Tibial artery (tissue), 4 donors: ENCODE measurements around the gene RGS19.

Experiments used
- DNase-seq, 2 donors: peaks; one replicate each; pipeline ENCODE4 v3.0.0-alpha.2; 2019
- H3K27ac ChIP-seq, 2 donors: fragments of 200-600 bp; sonication (generic) in 1 of 2; 1 replicate in 1 of 2; 2 replicates in 1 of 2; pipeline ENCODE4 v1.5.1; 2018 to 2019; ENCODE audit warnings: mild to moderate bottlenecking in 1 of 2
- H3K27me3 ChIP-seq, 2 donors: fragments of 200-600 bp; sonication (generic) in 1 of 2; one replicate each; pipeline versions ENCODE4 v1.5.1 to v1.6.0; 2016 to 2019
- H3K36me3 ChIP-seq, 3 donors: fragments of 200-600 bp; sonication (generic) in 2 of 3; one replicate each; pipeline ENCODE4 v1.5.1; 2016 to 2019; ENCODE audit warnings: mild to moderate bottlenecking in 2 of 3
- H3K4me1 ChIP-seq, 4 donors: fragments of 200-600 bp; sonication (generic) in 2 of 4; 1 replicate in 3 of 4; 2 replicates in 1 of 4; pipeline ENCODE4 v1.5.1; 2016 to 2019
- H3K4me3 ChIP-seq, 2 donors: fragments of 200-600 bp; sonication (generic) in 1 of 2; 1 replicate in 1 of 2; 2 replicates in 1 of 2; pipeline ENCODE4 v1.5.1; 2018 to 2019; ENCODE audit warnings: mild to moderate bottlenecking in 2 of 2
- H3K9me3 ChIP-seq, 3 donors: fragments of 200-600 bp; sonication (generic) in 1 of 3; one replicate each; pipeline ENCODE4 v1.5.1; 2016 to 2019
- intact Hi-C: fragments of 100-400 bp; cut with DNase I; formaldehyde crosslinking; loops from one replicate; pipeline ENCODE4 v1.15.0; 2023; ENCODE audit warnings: low total_unique reads
- TF ChIP-seq, protein P1 (sequence below), 2 experiments: fragments of 200-600 bp in 1 of 2; fragments of 450-650 bp in 1 of 2; IDR thresholded peaks; one replicate each; pipeline ENCODE4 v1.5.1; 2017 to 2019; ENCODE audit warnings: antibody characterized with exemption in 2 of 2, mild to moderate bottlenecking in 1 of 2, moderate library complexity in 1 of 2

RGS19 gene

DNA sequence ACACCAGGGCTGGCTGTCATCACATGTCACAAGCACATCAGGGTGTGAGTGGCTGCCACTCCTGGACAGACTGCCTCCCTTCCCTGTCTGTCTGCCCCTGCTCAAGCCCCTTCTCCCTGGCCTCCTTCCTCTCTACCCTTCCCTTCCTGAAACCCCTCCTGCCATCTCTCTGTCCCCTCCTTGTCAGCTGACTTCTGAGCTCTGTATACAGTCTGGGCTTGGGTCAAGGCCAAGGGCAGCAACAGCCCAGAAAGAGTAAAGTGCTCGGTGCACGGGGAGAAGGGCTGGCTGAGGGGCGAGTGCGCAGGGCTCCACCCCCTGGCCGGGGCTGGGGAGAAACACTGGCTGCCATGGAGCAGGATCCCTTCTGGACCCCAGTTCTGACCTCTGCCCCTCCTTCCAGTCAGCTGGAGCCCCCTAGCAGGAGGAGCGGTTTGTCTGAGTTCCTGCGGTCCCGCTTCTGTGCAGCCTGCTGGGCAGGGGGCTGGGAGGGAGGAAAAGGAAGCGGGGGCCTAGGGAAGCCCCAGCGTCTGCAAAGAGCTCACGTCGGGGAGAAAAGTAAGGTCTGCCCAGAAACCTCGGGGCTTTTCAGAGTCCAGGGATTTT lies 2.9 kb upstream of the RGS19 start:
- no peak for DNase-seq
- H3K9me3 ChIP-seq: no peaks in the 10 kb centered on the region
- H3K4me1 ChIP-seq: peaks cover 0 to 59% (median 36%) of the 10 kb centered on the region in 4 donors
- peaks cover 3 to 29% of the 10 kb centered on the region in 2 donors for H3K27me3 ChIP-seq
- no peak overlapping the region for H3K27ac ChIP-seq
- TF ChIP-seq, protein P1, sequence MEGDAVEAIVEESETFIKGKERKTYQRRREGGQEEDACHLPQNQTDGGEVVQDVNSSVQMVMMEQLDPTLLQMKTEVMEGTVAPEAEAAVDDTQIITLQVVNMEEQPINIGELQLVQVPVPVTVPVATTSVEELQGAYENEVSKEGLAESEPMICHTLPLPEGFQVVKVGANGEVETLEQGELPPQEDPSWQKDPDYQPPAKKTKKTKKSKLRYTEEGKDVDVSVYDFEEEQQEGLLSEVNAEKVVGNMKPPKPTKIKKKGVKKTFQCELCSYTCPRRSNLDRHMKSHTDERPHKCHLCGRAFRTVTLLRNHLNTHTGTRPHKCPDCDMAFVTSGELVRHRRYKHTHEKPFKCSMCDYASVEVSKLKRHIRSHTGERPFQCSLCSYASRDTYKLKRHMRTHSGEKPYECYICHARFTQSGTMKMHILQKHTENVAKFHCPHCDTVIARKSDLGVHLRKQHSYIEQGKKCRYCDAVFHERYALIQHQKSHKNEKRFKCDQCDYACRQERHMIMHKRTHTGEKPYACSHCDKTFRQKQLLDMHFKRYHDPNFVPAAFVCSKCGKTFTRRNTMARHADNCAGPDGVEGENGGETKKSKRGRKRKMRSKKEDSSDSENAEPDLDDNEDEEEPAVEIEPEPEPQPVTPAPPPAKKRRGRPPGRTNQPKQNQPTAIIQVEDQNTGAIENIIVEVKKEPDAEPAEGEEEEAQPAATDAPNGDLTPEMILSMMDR (IDR thresholded peaks at IDR 0.05): no peak
- intact Hi-C loops: no loop called here
- no peak overlapping the region for H3K4me3 ChIP-seq
- H3K36me3 ChIP-seq: no peaks in the 10 kb centered on the region

DNA sequence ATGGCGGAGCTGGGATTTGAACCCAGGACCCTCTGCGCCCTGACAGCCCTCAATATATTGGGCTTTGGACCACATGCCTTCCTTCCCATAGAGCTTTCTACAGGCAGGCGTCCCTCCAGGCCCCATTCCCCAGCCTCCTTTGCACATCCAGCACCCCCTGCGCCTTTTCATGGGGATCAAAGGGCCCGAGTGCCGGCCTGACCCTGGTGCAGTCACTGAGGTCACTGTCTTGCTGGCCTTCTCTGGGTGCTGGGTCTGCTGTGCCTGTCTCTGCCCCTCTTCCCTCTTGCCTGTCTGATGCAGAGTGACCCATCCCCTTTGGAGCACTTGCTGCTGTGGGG lies 2.3 kb upstream of the RGS19 start:
- no peak overlapping the region for H3K4me3 ChIP-seq
- H3K27me3 ChIP-seq: peaks cover 3 to 26% of the 10 kb centered on the region in 2 donors
- H3K9me3 ChIP-seq: no peaks in the 10 kb centered on the region
- TF ChIP-seq, protein P1 (IDR thresholded peaks at IDR 0.05): no peak
- intact Hi-C loops: no loop called here
- no peak for DNase-seq
- H3K4me1 ChIP-seq: peaks cover 0 to 63% (median 38%) of the 10 kb centered on the region in 4 donors
- no peak overlapping the region for H3K27ac ChIP-seq
- H3K36me3 ChIP-seq: no peaks in the 10 kb centered on the region

DNA sequence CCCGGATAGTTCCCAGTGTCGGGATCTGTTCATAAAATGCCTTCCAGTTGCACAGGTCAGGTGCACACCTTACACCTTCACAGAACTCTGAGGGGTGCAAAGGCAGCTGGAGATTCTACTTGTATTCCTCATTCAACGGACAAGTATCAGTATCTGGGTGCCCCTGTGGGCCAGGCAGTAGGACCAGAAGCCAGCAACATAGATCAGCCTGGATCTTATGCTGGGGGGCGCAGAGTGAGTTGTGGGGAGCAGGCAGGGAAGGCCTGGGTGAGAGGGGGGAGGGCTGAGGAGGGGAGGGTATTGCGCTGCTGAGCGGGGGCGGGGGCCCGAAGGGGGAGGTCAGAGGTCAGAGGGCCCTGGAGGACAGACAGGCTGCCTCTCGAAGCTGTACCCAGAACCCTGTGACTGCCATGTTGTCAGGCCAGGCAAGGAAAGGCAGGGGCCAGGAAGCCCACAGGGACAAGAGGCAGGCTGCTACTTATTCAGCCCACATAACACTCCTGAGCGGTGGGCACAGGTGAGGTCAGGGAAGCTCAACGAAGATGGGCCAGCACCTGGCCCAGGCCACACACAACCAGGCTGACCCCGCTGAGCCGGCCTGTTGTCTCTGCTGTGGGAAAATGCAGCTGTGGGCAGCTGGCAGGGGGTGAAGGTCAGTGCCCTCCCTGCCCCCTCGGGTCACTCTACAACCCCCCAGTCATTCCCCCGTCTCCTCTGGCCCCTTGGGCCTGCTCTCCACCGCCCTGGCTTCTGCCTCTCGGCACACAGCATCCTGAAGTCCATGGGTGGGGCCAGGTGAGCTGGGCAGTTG lies 1.7 kb upstream of the RGS19 start:
- TF ChIP-seq, protein P1 (IDR thresholded peaks at IDR 0.05): no peak
- Histone ChIP-seq H3K4me3 (peak overlapping the region; percentile 65 to 68), H3K9me3 (no peaks in the 10 kb centered on the region), H3K36me3 (no peaks in the 10 kb centered on the region), H3K27me3 (peaks cover 3 to 23% of the 10 kb centered on the region in 2 donors), H3K27ac (peak overlapping the region; percentile 61 to 72), H3K4me1 (peaks cover 0 to 69% (median 38%) of the 10 kb centered on the region in 4 donors)
- intact Hi-C loops: no loop called here
- no peak for DNase-seq

DNA sequence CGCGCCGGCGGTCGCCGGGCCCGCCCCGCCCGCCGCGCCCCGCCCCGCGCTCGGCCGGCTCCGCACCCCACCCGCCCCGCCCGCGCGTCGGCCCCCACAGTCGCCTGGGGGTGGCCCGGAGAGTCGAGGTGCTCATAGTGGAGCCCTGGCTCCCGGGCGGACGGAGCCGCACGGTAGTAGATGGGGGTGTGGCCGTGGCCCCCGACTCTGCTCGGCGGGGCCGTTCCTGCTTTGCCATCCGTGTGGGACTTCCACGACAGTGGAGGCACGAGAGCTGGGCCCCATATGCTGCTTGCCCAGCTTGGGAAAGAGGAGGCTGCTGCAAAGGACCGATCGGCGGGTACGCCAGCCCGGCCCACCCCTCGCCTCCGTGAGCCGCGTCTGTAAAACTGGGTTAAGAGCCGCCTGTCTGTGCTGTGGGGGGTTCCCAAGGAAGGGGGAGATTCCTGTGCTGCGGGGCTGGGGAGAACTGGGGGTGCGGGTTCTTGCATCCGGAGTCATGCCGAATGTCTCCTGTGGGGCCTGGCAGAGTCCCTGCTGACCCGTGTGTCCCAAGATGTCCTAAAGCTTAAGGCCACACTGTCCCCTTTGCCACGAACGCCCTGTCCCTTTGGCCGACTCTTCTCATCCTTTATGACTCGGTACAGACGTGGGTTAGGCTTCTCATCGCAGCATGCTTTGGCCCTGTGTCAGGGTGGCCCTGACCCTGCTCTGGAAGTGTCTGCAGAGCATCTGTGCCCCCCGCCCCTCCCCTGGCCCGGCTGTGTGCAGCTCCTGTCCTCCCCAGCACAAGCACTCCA lies 895 bp upstream of the RGS19 start, which contains the start of gene OPRL1:
Gene OPRL1, plus strand, starts transcription at position 70 of the 800 bp plus-strand sequence. CDS start 12,639 bp downstream, outside the sequence.
- H3K4me1 ChIP-seq: peaks cover 0 to 69% (median 42%) of the 10 kb centered on the region in 4 donors

DNA sequence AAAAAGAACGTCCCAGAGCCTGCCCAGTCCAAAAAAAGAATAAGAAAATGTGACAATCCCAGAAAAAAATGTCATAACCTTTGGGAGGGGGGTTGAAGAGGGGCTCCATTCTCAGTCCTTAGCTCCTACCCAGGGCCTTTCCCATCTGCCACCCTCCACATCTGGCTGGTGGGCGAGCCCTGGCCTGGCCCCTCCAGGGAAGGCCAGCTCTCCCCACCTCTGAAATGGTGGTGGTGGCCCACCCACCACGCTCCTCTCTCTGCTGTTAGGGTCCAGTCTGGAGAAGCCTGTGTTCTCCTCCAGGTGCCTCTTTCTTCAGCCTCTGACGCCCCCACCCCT lies 415 bp downstream of the RGS19 start:
- H3K27ac ChIP-seq: peak overlapping the region; percentile 69 to 80
- intact Hi-C loops: no loop called here

More for the DNA sequence above, 895 bp upstream of the RGS19 start, which contains the start of gene OPRL1:
- DNase-seq: no peak
- Histone ChIP-seq H3K27ac (peak within 1 kb of the TSS; percentile 69 to 80), H3K36me3 (peaks cover 0 to 2% (median 0%) of the 10 kb centered on the region in 3 donors), H3K27me3 (peaks cover 3 to 20% of the 10 kb centered on the region in 2 donors), H3K4me3 (peak within 1 kb of the TSS; percentile 65 to 68), H3K9me3 (no peaks in the 10 kb centered on the region)
- TF ChIP-seq, protein P1 (IDR thresholded peaks at IDR 0.05): no peak
- intact Hi-C loops: no loop called here

More for the DNA sequence above, 415 bp downstream of the RGS19 start:
- Histone ChIP-seq H3K27me3 (peaks cover 0 to 7% of the 10 kb centered on the region in 2 donors), H3K4me1 (peaks cover 0 to 56% (median 43%) of the 10 kb centered on the region in 4 donors), H3K9me3 (no peaks in the 10 kb centered on the region), H3K4me3 (peak overlapping the region; percentile 65 to 68), H3K36me3 (peaks cover 0 to 15% (median 12%) of the 10 kb centered on the region in 3 donors)
- TF ChIP-seq, protein P1 (IDR thresholded peaks at IDR 0.05): no peak
- DNase-seq: no peak
